Measurements from ENCODE around the gene MYLIP.

Gene MYLIP

GRCh38 chr6:16088409-16088808, 40.5 kb upstream of the MYLIP start:
- TF ChIP-seq, protein P1, sequence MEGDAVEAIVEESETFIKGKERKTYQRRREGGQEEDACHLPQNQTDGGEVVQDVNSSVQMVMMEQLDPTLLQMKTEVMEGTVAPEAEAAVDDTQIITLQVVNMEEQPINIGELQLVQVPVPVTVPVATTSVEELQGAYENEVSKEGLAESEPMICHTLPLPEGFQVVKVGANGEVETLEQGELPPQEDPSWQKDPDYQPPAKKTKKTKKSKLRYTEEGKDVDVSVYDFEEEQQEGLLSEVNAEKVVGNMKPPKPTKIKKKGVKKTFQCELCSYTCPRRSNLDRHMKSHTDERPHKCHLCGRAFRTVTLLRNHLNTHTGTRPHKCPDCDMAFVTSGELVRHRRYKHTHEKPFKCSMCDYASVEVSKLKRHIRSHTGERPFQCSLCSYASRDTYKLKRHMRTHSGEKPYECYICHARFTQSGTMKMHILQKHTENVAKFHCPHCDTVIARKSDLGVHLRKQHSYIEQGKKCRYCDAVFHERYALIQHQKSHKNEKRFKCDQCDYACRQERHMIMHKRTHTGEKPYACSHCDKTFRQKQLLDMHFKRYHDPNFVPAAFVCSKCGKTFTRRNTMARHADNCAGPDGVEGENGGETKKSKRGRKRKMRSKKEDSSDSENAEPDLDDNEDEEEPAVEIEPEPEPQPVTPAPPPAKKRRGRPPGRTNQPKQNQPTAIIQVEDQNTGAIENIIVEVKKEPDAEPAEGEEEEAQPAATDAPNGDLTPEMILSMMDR (IDR thresholded peaks at IDR 0.05; ENCODE audit: extremely low read depth, missing control alignments) = no peak
- no peak for DNase-seq (ENCODE audit: low spot score)

GRCh38 chr6:16089232-16090062, 39.4 kb upstream of the MYLIP start:
- TF ChIP-seq, protein P1 (IDR thresholded peaks at IDR 0.05; ENCODE audit: extremely low read depth, missing control alignments) = no peak
- DNase-seq (ENCODE audit: low spot score) = no peak

GRCh38 chr6:16090452-16090851, 38.4 kb upstream of the MYLIP start:
- TF ChIP-seq, protein P1 (IDR thresholded peaks at IDR 0.05; ENCODE audit: extremely low read depth, missing control alignments) = no peak
- DNase-seq (ENCODE audit: low spot score) = no peak

DNA sequence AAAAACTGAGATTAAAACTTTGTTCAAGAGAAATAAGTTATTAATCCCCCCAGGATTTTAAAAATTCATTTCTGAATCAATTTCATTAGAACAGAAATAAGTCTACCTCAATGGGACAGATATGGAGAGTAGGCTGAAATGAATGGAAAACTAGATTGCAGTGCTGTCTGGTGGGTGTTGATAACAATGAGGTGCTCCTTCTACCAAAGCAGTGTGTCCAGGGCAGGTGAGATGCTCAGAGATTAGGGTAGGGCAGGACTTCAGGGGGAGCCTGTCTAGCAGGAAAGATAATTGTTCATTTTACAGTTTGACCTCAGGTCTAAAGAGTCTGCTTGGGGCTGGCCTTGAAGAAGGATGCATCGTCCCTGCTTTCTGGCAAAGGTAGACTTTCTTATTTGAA, 38.0 kb upstream of the MYLIP start:
- TF ChIP-seq, protein P1 (IDR thresholded peaks at IDR 0.05; ENCODE audit: extremely low read depth, missing control alignments) = no peak
- no peak for DNase-seq (ENCODE audit: low spot score)

- no peak for DNase-seq (ENCODE audit: low spot score)
- TF ChIP-seq, protein P1 (IDR thresholded peaks at IDR 0.05; ENCODE audit: extremely low read depth, missing control alignments) = no peak
Measured at GRCh38 chr6:16092140-16092539, 36.7 kb upstream of the MYLIP start.

GRCh38 chr6:16092990-16093389, 35.9 kb upstream of the MYLIP start:
- TF ChIP-seq, protein P1 (IDR thresholded peaks at IDR 0.05; ENCODE audit: extremely low read depth, missing control alignments) = no peak
- DNase-seq (ENCODE audit: low spot score) = no peak

DNA sequence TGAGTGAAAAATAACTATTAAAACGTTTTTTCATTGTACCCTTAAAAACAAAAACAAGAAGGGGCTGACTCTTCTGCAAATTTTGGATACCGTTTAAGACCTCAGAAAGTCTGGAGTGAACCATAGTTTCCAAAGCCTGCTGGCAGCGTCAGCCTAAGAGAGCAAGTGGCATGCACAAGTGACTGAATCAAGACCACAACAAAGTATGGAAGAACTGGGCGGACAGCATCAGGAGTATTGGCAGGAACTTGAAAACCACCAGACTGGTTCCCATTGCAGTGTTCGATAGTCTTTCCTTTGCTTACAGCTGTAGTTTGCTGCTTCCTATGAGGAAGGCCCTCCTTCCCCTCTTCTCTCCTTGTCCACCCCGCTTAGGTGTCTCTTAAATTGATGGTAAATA, 33.7 kb upstream of the MYLIP start:
- DNase-seq (ENCODE audit: low spot score) = no peak

More for the DNA sequence above, 33.7 kb upstream of the MYLIP start:
- TF ChIP-seq, protein P1 (IDR thresholded peaks at IDR 0.05; ENCODE audit: extremely low read depth, missing control alignments) = no peak

All from GM20000 (cell line).